HL-60/S4 treated with phorbol 12-myristate 13-acetate at 8.2 ng/mL for 4 days and 3 days (cell line): ENCODE data around the gene PSMD4.
"Not testable (repeated sequence)": the region's sequence is repeated elsewhere in the genome, so short reads cannot be mapped to it uniquely, and the experiment has no call there.

Experiments
- in situ Hi-C: fragments of 300-500 bp; cut with MboI; formaldehyde crosslinking; loops from 2 replicates; pipeline ENCODE4 v1.15.0; 2022; ENCODE audit warnings: low sequenced_read_pairs

PSMD4 gene

DNA sequence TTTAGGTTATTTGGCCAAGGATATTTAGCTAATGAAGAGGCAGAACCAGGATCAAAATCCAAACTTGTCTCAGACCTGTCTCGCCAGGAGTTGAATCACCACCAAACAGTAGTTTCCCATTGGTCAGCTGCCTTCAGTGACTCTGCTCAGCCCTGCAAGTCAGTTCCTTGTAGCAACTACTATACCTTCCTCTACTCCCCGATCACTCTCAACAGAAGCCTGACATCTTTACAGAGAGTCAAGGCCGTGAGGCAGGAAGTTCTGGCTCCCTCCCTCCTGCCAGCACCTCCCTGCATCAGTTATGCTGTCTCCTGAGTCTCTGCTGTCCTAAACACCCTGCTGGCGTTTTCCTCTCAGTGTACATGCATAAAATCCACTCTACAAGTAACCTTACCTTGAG, 13.2 kb downstream of the PSMD4 start:
- in situ Hi-C loops = no loop called here

DNA sequence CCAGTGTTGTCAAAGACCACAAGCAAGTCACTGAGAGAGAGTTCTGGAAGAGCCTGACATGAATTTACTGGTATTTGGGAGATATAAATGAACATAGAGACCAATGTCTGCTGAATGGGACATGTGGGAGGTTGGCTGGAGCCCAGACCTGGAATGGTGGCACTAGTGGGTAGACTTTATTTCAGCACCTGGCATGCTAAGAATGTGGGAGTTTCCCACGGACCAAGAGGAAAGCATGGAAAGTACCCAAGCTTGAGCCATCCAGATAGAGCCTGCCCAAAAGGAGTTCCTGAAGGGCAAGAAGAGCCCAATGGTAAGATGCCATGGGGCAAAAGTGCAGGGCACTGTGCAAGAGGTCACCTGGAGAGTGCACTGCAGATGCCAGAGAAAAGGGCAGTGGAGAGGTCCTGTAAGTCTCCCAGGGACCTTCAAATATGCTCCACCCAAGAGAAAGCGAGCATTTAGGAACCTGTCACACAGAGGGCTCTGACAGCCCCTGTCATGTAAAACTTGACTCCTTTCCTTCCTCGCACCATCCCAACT, 19.5 kb downstream of the PSMD4 start:
- in situ Hi-C loops = no loop called here

GRCh38 chr1:151275341-151275740, 20.8 kb downstream of the PSMD4 start:
- in situ Hi-C loops = not testable (repeated sequence)

GRCh38 chr1:151277249-151277648, 22.7 kb downstream of the PSMD4 start:
- in situ Hi-C loops = no loop called here

DNA sequence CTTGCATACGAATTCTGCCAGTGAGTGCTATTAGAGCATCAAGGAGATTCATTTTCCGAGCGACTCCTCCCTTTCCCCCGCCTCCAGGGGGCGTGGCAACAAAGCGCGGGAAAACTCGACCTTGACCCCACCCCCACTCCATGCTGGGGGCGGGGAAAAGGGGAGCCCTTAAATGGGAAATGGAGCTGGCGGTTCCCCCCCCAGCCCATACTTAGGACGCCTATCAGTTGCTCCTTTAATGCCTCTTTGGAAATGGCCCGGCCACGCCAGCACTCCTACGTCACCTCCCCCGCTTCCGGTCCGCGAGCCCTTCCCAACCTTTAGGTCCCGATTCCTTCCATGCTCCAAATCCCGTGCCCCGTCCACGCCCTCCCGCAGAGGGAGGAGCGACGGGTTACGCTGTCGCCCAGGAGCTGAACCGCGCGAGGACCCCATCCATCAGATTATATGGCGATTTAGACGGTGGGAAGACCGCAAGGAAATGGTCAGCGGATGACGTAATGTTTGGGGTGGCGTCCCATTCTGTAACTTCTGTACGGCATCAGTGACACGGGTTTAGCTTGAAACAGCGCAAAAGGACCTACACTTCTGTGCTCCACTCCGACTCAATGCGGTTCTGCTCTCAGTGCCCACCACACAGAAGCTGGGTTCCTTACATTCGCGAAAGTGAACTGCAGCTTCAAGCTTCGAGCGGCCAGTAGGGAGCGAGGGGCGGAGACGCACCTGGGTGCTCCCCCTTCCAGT, 26.9 kb downstream of the PSMD4 start:
- in situ Hi-C loops = no loop called here

- in situ Hi-C loops = no loop called here
These were observed 27.7 kb downstream of the PSMD4 start, which contains the start of gene ZNF687 for GRCh38 chr1:151281969-151282882. TSS of gene ZNF687 (plus strand) at chr1:151282299. CDS start at chr1:151286292, 3,993 bp downstream.

GRCh38 chr1:151282883-151283725, 28.6 kb downstream of the PSMD4 start:
- in situ Hi-C loops = no loop called here

DNA sequence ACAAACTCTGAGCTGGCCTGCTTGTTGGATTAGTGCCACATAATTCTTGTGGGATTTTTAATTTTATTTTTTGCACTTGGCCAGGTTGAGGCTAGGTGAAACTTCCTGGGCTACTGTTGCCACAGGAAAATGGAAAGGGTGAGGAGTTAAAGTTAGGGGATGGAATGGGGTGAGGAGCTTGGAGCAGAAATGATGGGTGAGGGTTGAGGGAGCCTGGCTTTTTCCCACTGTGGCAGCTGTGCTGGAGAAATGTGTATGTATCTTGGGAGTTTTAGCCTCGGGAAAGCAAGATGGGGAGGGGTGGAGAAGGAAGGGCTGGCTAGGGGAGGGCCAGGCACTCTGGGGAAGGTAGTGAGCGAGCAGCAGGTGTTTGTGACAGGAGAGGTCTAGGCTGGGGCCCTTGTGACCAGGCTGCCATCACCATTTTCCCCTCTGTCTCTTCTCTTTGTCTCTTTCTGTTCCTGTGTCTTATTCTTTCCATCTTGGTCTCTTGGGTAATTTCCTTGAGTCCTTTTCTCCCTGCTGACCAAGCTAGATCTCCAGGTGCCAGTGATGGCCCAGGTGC, 29.6 kb downstream of the PSMD4 start:
- in situ Hi-C loops = no loop called here

- in situ Hi-C loops = no loop called here
These were observed 32.2 kb downstream of the PSMD4 start for GRCh38 chr1:151286619-151287340.

GRCh38 chr1:151287341-151287699, 32.8 kb downstream of the PSMD4 start:
- in situ Hi-C loops = no loop called here

- in situ Hi-C loops = no loop called here
These were observed 33.4 kb downstream of the PSMD4 start for GRCh38 chr1:151287767-151288500.

DNA sequence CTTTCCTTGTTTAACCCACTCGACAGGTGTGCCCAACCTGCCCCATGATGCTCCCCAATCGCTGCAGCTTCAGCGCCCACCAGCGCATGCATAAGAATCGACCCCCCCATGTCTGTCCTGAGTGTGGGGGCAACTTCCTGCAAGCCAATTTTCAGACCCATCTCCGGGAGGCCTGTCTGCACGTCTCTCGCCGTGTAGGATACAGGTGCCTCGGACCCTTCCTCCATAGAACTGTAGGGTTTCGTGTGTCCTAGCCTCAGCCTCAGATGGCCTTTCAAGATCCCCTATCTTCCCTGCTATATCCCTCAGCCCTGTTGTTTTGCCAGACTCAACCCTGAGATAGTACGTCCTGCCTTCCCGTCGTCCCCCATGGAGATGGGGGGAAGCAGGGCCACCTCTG, 34.0 kb downstream of the PSMD4 start:
- in situ Hi-C loops = no loop called here

DNA sequence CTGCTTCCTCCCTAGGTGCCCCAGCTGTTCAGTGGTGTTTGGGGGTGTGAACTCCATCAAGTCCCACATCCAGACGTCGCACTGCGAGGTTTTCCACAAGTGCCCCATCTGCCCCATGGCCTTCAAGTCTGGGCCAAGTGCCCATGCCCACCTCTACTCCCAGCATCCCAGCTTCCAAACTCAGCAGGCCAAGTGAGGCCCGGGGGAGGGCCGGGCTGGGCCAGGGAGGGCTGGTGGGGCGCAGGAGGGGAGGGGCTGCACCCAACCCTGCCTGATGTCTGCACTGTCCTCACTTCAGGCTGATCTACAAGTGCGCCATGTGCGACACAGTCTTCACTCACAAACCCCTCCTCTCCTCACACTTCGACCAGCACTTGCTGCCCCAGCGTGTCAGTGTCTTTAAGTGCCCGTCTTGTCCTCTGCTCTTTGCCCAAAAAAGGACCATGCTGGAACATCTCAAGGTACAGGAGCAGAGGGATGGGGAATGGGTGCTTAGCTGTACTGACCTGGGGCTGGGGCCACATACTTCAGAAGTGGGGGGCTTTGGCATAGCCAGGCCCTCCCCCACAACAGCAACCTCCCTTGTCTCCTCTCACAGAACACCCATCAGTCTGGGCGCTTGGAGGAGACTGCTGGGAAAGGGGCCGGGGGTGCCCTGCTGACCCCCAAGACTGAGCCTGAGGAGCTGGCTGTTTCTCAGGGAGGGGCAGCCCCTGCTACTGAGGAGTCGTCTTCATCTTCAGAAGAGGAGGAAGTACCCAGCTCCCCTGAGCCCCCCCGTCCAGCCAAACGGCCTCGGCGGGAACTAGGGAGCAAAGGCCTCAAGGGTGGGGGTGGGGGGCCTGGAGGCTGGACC, 34.8 kb downstream of the PSMD4 start:
- in situ Hi-C loops = no loop called here

DNA sequence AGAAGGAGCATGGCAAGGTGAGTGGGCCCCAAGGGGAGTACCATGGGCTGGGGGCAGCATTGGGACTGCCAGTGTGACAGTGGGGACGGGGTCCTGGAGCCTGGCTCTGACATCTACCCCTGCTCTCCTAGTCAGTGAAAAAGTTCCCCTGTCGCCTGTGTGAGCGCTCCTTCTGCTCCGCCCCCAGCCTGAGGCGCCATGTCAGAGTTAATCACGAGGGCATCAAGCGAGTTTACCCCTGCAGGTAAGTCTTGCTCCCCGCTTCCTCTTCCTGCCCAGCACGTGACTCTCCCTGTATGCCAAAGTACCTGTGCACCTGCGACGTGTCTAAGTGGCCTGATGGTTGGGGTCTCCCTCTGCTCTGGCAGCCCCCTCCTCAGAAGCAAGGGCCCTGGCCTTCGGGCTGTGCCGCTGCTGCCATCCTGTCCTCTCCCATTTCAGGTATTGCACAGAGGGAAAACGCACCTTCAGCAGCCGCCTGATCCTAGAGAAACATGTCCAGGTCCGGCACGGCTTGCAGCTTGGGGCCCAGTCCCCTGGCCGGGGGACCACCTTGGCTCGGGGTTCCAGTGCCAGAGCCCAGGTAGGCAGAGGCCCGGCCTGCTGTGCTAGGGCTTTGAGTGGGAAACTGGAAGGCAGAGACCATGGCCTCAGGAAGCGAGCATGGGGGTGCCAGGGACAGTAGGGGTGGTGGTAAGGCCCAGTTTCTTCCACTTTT, 35.6 kb downstream of the PSMD4 start:
- in situ Hi-C loops = no loop called here

DNA sequence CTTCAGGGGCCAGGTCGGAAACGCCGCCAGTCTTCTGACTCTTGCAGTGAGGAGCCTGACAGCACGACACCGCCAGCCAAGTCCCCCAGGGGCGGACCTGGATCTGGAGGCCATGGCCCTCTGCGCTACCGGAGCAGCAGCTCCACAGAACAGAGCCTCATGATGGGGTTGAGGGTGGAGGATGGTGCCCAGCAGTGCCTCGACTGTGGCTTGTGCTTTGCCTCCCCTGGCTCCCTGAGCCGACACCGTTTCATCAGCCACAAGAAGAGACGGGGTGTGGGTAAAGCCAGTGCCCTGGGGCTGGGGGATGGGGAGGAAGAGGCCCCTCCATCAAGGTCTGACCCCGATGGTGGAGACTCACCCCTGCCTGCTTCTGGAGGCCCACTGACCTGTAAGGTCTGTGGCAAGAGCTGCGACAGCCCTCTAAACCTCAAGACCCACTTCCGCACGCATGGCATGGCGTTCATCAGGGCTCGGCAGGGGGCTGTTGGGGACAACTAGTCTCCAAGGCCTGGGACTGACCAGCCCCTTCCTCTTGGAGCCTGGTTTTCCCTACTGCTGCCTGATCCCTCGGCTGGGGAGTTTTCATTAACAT, 36.3 kb downstream of the PSMD4 start:
- in situ Hi-C loops = no loop called here

DNA sequence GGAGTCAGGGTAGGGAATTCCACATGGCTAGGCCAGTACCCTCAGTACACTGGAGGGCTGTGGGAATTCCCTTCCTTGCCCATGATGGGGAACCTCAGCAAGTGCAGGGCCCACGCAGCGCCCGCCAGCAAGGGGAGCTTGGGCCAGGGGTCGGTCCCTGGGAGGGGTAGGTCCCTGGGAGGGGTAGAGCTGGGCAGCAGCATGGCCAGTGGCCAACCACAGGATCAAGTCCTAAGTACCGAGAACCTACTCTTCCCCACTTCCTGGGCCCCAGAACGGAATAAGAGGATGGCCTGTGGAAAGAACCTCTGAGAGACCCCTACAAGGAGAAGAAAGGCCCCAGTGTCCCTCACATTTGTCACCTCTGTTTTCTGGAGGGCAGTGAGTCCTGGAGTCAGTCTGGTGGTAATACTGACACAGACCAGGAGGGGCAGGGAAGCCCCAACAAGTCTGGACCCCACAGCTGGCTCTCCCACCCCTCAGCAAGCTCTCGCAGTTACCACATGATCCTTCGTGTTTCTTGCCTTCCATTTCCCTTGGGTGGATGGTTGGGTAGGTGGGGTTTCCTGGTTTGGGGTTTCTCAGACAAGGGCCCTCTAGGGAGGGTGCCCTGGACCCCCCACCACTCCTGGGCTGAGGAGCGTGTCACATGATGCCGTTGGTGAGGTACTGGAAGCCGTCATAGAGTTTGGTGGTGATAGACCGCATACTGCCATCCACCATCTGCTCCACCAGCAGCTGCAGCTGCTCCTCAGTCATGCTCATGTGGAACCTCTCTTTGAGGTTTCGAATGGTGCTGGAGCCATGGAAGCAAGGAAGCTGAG, 37.9 kb downstream of the PSMD4 start:
- in situ Hi-C loops = no loop called here
